ENCODE data around the gene KIR2DL4.

DNA sequence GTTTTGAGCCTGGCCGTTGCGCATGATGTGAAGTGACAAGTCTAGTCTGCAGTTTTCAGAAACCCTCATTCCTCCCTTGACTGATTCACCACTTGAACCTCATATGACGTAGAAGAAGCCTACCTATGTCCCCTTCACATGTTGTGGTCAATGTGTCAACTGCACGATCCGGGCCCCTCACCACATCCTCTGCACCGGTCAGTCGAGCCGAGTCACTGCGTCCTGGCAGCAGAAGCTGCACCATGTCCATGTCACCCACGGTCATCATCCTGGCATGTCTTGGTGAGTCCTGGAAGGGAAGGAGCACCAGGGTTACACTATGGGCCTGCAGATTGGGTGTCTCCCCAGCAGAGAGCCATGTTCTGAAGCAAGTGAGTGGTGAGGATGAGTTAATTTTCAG lies at the start of gene KIR2DL4:
- TF ChIP-seq POLR2A (IDR thresholded peaks at IDR 0.05) = no peak
- TF ChIP-seq, protein P1, sequence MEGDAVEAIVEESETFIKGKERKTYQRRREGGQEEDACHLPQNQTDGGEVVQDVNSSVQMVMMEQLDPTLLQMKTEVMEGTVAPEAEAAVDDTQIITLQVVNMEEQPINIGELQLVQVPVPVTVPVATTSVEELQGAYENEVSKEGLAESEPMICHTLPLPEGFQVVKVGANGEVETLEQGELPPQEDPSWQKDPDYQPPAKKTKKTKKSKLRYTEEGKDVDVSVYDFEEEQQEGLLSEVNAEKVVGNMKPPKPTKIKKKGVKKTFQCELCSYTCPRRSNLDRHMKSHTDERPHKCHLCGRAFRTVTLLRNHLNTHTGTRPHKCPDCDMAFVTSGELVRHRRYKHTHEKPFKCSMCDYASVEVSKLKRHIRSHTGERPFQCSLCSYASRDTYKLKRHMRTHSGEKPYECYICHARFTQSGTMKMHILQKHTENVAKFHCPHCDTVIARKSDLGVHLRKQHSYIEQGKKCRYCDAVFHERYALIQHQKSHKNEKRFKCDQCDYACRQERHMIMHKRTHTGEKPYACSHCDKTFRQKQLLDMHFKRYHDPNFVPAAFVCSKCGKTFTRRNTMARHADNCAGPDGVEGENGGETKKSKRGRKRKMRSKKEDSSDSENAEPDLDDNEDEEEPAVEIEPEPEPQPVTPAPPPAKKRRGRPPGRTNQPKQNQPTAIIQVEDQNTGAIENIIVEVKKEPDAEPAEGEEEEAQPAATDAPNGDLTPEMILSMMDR (IDR thresholded peaks at IDR 0.05) = no peak
